Loucy (cell line): ENCODE measurements around the gene ZDBF2.

Source experiments
- H2AFZ ChIP-seq: fragments of 200-600 bp; sonication (generic); 2 replicates; pipeline ENCODE4 v1.6.0; 2016; ENCODE audit warnings: antibody characterized with exemption, mild to moderate bottlenecking, low read length, moderate library complexity
- H3F3A ChIP-seq: fragments of 200-600 bp; 2 replicates; pipeline ENCODE4 v1.6.0; 2016; ENCODE audit warnings: antibody characterized with exemption, low read depth, mild to moderate bottlenecking
- H3K27me3 ChIP-seq: fragments of 200-600 bp; sonication (generic); 2 replicates; pipeline ENCODE4 v1.6.1; 2014; ENCODE audit warnings: low read length, mild to moderate bottlenecking; ENCODE audit not compliant: insufficient read depth, poor library complexity, severe bottlenecking
- H3K36me3 ChIP-seq: fragments of 200-600 bp; sonication (generic); 2 replicates; pipeline ENCODE4 v1.6.1; 2016; ENCODE audit warnings: low read length; ENCODE audit not compliant: insufficient read depth
- H3K4me1 ChIP-seq: fragments of 200-600 bp; sonication (generic); 2 replicates; pipeline ENCODE4 v1.5.1; 2014; ENCODE audit warnings: low read length, mild to moderate bottlenecking; ENCODE audit not compliant: insufficient read depth, poor library complexity, severe bottlenecking
- H3K4me2 ChIP-seq: fragments of 200-600 bp; sonication (generic); 2 replicates; pipeline ENCODE4 v1.6.0; 2014; ENCODE audit warnings: antibody characterized with exemption, low read length, low read depth, mild to moderate bottlenecking; ENCODE audit not compliant: poor library complexity, severe bottlenecking
- H3K4me3 ChIP-seq: fragments of 200-600 bp; sonication (generic); 2 replicates; pipeline ENCODE4 v1.5.1; 2014; ENCODE audit warnings: low read length, mild to moderate bottlenecking, mixed read lengths; ENCODE audit not compliant: poor library complexity, severe bottlenecking
- H3K79me2 ChIP-seq: fragments of 200-600 bp; sonication (generic); 2 replicates; pipeline ENCODE4 v1.6.1; 2014; ENCODE audit warnings: low read length; ENCODE audit not compliant: insufficient read depth
- H3K9ac ChIP-seq: fragments of 200-600 bp; sonication (generic); 2 replicates; pipeline ENCODE4 v1.6.0; 2014; ENCODE audit warnings: mild to moderate bottlenecking, low read depth, low read length, moderate library complexity; ENCODE audit not compliant: poor library complexity, severe bottlenecking
- H3K9me2 ChIP-seq: fragments of 200-600 bp; sonication (generic); replicated peaks from 2 replicates; pipeline ENCODE4 v1.6.1; 2016; ENCODE audit warnings: low read depth, low read length, mixed read lengths
- H3K9me3 ChIP-seq: fragments of 200-600 bp; sonication (generic); 2 replicates; pipeline ENCODE4 v1.6.1; 2014; ENCODE audit warnings: mild to moderate bottlenecking, antibody characterized with exemption, low read length, low read depth; ENCODE audit not compliant: insufficient read depth
- H4K20me1 ChIP-seq: fragments of 200-600 bp; sonication (generic); 2 replicates; pipeline ENCODE4 v1.6.0; 2014; ENCODE audit warnings: antibody characterized with exemption, low read length, mild to moderate bottlenecking; ENCODE audit not compliant: insufficient read depth, poor library complexity, severe bottlenecking
- CTCF ChIP-seq: fragments of 200-600 bp; sonication (generic); conservative IDR thresholded peaks from 2 replicates; pipeline ENCODE4 v1.5.1; 2014; ENCODE audit warnings: mild to moderate bottlenecking, antibody characterized with exemption, low read length
- EZH2phosphoT487 ChIP-seq: fragments of 200-600 bp; IDR thresholded peaks from 2 replicates; pipeline ENCODE4 v1.6.1; 2018; ENCODE audit warnings: antibody characterized with exemption, mild to moderate bottlenecking, moderate library complexity, borderline replicate concordance

The ZDBF2 gene

GRCh38 chr2:206336861-206337260 is 62.4 kb downstream of the ZDBF2 start:
- Histone ChIP-seq H3K36me3 (no peaks in the 10 kb centered on the region), H4K20me1 (no peaks in the 10 kb centered on the region), H3F3A (no peaks in the 10 kb centered on the region), H3K4me3 (no peak overlapping the region), H3K9me2 (no peaks in the 10 kb centered on the region), H3K9ac (no peak overlapping the region), H3K4me2 (no peak overlapping the region), H3K79me2 (no peaks in the 10 kb centered on the region), H2AFZ (no peak overlapping the region), H3K4me1 (no peaks in the 10 kb centered on the region), H3K9me3 (no peaks in the 10 kb centered on the region), H3K27me3 (no peaks in the 10 kb centered on the region)
- TF ChIP-seq EZH2phosphoT487 = no peak
- TF ChIP-seq CTCF = no peak

- Histone ChIP-seq H3K79me2 (no peaks in the 10 kb centered on the region), H3K4me1 (no peaks in the 10 kb centered on the region)
Observed at GRCh38 chr2:206337956-206338355, 63.5 kb downstream of the ZDBF2 start.

GRCh38 chr2:206341396-206341795 is 66.9 kb downstream of the ZDBF2 start:
- no peak overlapping the region for H3K4me2 ChIP-seq
- H3K36me3 ChIP-seq = no peaks in the 10 kb centered on the region
- H3K9me2 ChIP-seq = no peaks in the 10 kb centered on the region
- TF ChIP-seq CTCF (no peak), EZH2phosphoT487 (no peak)
- H3K27me3 ChIP-seq = no peaks in the 10 kb centered on the region
- H3K9me3 ChIP-seq = no peaks in the 10 kb centered on the region
- no peak overlapping the region for H2AFZ ChIP-seq
- no peaks in the 10 kb centered on the region for H4K20me1 ChIP-seq
- H3F3A ChIP-seq = no peaks in the 10 kb centered on the region
- no peaks in the 10 kb centered on the region for H3K4me1 ChIP-seq
- no peak overlapping the region for H3K9ac ChIP-seq
- no peaks in the 10 kb centered on the region for H3K79me2 ChIP-seq
- no peak overlapping the region for H3K4me3 ChIP-seq

More at GRCh38 chr2:206337956-206338355, 63.5 kb downstream of the ZDBF2 start:
- no peaks in the 10 kb centered on the region for H3F3A ChIP-seq
- H3K9ac ChIP-seq = no peak overlapping the region
- H3K4me2 ChIP-seq = no peak overlapping the region
- no peaks in the 10 kb centered on the region for H3K36me3 ChIP-seq
- H3K4me3 ChIP-seq = no peak overlapping the region
- H3K27me3 ChIP-seq = no peaks in the 10 kb centered on the region
- H4K20me1 ChIP-seq = no peaks in the 10 kb centered on the region
- H3K9me2 ChIP-seq = no peaks in the 10 kb centered on the region
- H3K9me3 ChIP-seq = no peaks in the 10 kb centered on the region
- TF ChIP-seq EZH2phosphoT487 (no peak), CTCF (no peak)
- H2AFZ ChIP-seq = no peak overlapping the region
